ENCODE data around the gene PRM1. TPM values are rescaled to one million over a fixed set of nuclear protein-coding genes. Genes with fewer than 3 reads are reported as not detected.

PRM1 gene
- total RNA-seq, 1 experiment from 2014 or later = 0.48 TPM

DNA sequence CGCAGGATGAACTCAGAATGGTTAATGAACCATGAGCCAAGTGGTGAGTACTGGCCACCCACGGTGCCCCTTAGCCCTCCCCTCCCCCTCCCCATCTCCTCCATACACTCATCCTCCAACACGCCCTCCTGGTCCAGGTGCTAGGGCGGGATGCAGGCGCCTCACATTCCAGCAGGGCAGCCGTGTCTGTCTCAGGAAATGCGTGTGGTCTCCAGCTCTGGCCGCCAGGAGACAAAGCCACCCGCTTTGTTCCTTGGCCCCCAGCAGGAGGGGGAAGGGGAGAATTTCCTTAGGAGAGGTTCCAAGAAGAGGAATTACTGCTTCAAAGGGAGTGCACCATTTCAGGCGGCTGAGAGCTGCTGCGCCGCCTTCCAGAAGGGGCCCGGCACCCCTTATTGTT, 34.4 kb upstream of the PRM1 start (continued):
- TF ChIP-seq, protein P1, sequence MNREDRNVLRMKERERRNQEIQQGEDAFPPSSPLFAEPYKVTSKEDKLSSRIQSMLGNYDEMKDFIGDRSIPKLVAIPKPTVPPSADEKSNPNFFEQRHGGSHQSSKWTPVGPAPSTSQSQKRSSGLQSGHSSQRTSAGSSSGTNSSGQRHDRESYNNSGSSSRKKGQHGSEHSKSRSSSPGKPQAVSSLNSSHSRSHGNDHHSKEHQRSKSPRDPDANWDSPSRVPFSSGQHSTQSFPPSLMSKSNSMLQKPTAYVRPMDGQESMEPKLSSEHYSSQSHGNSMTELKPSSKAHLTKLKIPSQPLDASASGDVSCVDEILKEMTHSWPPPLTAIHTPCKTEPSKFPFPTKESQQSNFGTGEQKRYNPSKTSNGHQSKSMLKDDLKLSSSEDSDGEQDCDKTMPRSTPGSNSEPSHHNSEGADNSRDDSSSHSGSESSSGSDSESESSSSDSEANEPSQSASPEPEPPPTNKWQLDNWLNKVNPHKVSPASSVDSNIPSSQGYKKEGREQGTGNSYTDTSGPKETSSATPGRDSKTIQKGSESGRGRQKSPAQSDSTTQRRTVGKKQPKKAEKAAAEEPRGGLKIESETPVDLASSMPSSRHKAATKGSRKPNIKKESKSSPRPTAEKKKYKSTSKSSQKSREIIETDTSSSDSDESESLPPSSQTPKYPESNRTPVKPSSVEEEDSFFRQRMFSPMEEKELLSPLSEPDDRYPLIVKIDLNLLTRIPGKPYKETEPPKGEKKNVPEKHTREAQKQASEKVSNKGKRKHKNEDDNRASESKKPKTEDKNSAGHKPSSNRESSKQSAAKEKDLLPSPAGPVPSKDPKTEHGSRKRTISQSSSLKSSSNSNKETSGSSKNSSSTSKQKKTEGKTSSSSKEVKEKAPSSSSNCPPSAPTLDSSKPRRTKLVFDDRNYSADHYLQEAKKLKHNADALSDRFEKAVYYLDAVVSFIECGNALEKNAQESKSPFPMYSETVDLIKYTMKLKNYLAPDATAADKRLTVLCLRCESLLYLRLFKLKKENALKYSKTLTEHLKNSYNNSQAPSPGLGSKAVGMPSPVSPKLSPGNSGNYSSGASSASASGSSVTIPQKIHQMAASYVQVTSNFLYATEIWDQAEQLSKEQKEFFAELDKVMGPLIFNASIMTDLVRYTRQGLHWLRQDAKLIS (CRISPR knock-in tag; IDR thresholded peaks at IDR 0.05; ENCODE audit: borderline replicate concordance) = no peak
- TF ChIP-seq ZNF396 (CRISPR knock-in tag; IDR thresholded peaks at IDR 0.05; ENCODE audit: borderline replicate concordance) = no peak
- no peak for TF ChIP-seq SMAD3 (CRISPR knock-in tag; IDR thresholded peaks at IDR 0.05; ENCODE audit: borderline replicate concordance)
- TF ChIP-seq, protein P2, sequence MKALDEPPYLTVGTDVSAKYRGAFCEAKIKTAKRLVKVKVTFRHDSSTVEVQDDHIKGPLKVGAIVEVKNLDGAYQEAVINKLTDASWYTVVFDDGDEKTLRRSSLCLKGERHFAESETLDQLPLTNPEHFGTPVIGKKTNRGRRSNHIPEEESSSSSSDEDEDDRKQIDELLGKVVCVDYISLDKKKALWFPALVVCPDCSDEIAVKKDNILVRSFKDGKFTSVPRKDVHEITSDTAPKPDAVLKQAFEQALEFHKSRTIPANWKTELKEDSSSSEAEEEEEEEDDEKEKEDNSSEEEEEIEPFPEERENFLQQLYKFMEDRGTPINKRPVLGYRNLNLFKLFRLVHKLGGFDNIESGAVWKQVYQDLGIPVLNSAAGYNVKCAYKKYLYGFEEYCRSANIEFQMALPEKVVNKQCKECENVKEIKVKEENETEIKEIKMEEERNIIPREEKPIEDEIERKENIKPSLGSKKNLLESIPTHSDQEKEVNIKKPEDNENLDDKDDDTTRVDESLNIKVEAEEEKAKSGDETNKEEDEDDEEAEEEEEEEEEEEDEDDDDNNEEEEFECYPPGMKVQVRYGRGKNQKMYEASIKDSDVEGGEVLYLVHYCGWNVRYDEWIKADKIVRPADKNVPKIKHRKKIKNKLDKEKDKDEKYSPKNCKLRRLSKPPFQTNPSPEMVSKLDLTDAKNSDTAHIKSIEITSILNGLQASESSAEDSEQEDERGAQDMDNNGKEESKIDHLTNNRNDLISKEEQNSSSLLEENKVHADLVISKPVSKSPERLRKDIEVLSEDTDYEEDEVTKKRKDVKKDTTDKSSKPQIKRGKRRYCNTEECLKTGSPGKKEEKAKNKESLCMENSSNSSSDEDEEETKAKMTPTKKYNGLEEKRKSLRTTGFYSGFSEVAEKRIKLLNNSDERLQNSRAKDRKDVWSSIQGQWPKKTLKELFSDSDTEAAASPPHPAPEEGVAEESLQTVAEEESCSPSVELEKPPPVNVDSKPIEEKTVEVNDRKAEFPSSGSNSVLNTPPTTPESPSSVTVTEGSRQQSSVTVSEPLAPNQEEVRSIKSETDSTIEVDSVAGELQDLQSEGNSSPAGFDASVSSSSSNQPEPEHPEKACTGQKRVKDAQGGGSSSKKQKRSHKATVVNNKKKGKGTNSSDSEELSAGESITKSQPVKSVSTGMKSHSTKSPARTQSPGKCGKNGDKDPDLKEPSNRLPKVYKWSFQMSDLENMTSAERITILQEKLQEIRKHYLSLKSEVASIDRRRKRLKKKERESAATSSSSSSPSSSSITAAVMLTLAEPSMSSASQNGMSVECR (CRISPR knock-in tag; IDR thresholded peaks at IDR 0.05; ENCODE audit: borderline replicate concordance) = 0 out of 2 replicates have a peak, but pooled peaks have one; percentile 12
- TF ChIP-seq, protein P3, sequence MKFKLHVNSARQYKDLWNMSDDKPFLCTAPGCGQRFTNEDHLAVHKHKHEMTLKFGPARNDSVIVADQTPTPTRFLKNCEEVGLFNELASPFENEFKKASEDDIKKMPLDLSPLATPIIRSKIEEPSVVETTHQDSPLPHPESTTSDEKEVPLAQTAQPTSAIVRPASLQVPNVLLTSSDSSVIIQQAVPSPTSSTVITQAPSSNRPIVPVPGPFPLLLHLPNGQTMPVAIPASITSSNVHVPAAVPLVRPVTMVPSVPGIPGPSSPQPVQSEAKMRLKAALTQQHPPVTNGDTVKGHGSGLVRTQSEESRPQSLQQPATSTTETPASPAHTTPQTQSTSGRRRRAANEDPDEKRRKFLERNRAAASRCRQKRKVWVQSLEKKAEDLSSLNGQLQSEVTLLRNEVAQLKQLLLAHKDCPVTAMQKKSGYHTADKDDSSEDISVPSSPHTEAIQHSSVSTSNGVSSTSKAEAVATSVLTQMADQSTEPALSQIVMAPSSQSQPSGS (CRISPR knock-in tag; IDR thresholded peaks at IDR 0.05; ENCODE audit: borderline replicate concordance, low read depth) = no peak
- TF ChIP-seq, protein P4, sequence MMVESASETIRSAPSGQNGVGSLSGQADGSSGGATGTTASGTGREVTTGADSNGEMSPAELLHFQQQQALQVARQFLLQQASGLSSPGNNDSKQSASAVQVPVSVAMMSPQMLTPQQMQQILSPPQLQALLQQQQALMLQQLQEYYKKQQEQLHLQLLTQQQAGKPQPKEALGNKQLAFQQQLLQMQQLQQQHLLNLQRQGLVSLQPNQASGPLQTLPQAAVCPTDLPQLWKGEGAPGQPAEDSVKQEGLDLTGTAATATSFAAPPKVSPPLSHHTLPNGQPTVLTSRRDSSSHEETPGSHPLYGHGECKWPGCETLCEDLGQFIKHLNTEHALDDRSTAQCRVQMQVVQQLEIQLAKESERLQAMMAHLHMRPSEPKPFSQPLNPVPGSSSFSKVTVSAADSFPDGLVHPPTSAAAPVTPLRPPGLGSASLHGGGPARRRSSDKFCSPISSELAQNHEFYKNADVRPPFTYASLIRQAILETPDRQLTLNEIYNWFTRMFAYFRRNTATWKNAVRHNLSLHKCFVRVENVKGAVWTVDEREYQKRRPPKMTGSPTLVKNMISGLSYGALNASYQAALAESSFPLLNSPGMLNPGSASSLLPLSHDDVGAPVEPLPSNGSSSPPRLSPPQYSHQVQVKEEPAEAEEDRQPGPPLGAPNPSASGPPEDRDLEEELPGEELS (CRISPR knock-in tag; IDR thresholded peaks at IDR 0.05) = no peak; the same call in 1 of the 2 replicates
- no peak for TF ChIP-seq ZNF138 (CRISPR knock-in tag; conservative IDR thresholded peaks at IDR 0.05)
- TF ChIP-seq NR2C2 (CRISPR knock-in tag; IDR thresholded peaks at IDR 0.05) = no peak
- TF ChIP-seq, protein P5, sequence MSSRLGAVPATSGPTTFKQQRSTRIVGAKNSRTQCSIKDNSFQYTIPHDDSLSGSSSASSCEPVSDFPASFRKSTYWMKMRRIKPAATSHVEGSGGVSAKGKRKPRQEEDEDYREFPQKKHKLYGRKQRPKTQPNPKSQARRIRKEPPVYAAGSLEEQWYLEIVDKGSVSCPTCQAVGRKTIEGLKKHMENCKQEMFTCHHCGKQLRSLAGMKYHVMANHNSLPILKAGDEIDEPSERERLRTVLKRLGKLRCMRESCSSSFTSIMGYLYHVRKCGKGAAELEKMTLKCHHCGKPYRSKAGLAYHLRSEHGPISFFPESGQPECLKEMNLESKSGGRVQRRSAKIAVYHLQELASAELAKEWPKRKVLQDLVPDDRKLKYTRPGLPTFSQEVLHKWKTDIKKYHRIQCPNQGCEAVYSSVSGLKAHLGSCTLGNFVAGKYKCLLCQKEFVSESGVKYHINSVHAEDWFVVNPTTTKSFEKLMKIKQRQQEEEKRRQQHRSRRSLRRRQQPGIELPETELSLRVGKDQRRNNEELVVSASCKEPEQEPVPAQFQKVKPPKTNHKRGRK (CRISPR knock-in tag; IDR thresholded peaks at IDR 0.05; ENCODE audit: borderline replicate concordance) = no peak
- peak; percentile 99 for TF ChIP-seq TEAD1 (CRISPR knock-in tag; IDR thresholded peaks at IDR 0.05)
- TF ChIP-seq NFATC4 (CRISPR knock-in tag; IDR thresholded peaks at IDR 0.05) = no peak
- TF ChIP-seq, protein P6, sequence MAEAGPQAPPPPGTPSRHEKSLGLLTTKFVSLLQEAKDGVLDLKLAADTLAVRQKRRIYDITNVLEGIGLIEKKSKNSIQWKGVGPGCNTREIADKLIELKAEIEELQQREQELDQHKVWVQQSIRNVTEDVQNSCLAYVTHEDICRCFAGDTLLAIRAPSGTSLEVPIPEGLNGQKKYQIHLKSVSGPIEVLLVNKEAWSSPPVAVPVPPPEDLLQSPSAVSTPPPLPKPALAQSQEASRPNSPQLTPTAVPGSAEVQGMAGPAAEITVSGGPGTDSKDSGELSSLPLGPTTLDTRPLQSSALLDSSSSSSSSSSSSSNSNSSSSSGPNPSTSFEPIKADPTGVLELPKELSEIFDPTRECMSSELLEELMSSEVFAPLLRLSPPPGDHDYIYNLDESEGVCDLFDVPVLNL (CRISPR knock-in tag; IDR thresholded peaks at IDR 0.05; ENCODE audit: borderline replicate concordance, low read depth) = no peak
- no peak for TF ChIP-seq ESRRA (CRISPR knock-in tag; IDR thresholded peaks at IDR 0.05; ENCODE audit: borderline replicate concordance)
- TF ChIP-seq, protein P7, sequence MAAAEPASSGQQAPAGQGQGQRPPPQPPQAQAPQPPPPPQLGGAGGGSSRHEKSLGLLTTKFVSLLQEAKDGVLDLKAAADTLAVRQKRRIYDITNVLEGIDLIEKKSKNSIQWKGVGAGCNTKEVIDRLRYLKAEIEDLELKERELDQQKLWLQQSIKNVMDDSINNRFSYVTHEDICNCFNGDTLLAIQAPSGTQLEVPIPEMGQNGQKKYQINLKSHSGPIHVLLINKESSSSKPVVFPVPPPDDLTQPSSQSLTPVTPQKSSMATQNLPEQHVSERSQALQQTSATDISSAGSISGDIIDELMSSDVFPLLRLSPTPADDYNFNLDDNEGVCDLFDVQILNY (CRISPR knock-in tag; IDR thresholded peaks at IDR 0.05) = 0 out of 2 replicates have a peak, but pooled peaks have one; percentile 47
- TF ChIP-seq TEAD4 (CRISPR knock-in tag; IDR thresholded peaks at IDR 0.05) = peak; percentile 93
- TF ChIP-seq NFE2L1 (CRISPR knock-in tag; IDR thresholded peaks at IDR 0.05) = no peak
- TF ChIP-seq, protein P8, sequence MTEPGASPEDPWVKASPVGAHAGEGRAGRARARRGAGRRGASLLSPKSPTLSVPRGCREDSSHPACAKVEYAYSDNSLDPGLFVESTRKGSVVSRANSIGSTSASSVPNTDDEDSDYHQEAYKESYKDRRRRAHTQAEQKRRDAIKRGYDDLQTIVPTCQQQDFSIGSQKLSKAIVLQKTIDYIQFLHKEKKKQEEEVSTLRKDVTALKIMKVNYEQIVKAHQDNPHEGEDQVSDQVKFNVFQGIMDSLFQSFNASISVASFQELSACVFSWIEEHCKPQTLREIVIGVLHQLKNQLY (CRISPR knock-in tag; IDR thresholded peaks at IDR 0.05) = no peak
- peak; percentile 61 for TF ChIP-seq ZNF423 (CRISPR knock-in tag; IDR thresholded peaks at IDR 0.05)
- no peak for TF ChIP-seq ZBTB21 (CRISPR knock-in tag; IDR thresholded peaks at IDR 0.05; ENCODE audit: borderline replicate concordance)
- TF ChIP-seq ELF4 (CRISPR knock-in tag; IDR thresholded peaks at IDR 0.05; ENCODE audit: low read depth) = no peak
- TF ChIP-seq GTF2I (CRISPR knock-in tag; conservative IDR thresholded peaks at IDR 0.05) = no peak
- no peak for TF ChIP-seq JUN (CRISPR knock-in tag; IDR thresholded peaks at IDR 0.05)

All from WTC11 (cell line).